SK-N-SH (cell line): ENCODE results near the gene SUCLG2. TPM values are rescaled to one million over a fixed set of nuclear protein-coding genes. Genes with fewer than 3 reads are reported as not detected.

ENCODE experiments used
- CTCF ChIA-PET: fragments of 300-600, 350-600 bp; formaldehyde crosslinking; extraction: SDS; loops from one replicate; lab custom pipeline; 2021; lab: Yijun Ruan, JAX
- POLR2A ChIA-PET: fragments of 350-600 bp; sonication (Branson Sonifier 250); formaldehyde crosslinking; extraction: SDS; loops from one replicate; lab custom pipeline; 2020; ENCODE audit warnings: antibody characterized with exemption, inconsistent platforms; lab: Yijun Ruan, JAX
- DNase-seq: peaks from one replicate; pipeline ENCODE4 v3.0.0; 2012
- H2AFZ ChIP-seq: fragments of 200-600 bp; sonication (generic); 2 replicates; pipeline ENCODE4 v1.8.1; 2016; ENCODE audit warnings: antibody characterized with exemption, mild to moderate bottlenecking, low read depth
- H3F3A ChIP-seq: fragments of 200-600 bp; sonication (generic); replicated peaks from 2 replicates; pipeline ENCODE3; 2016; ENCODE audit warnings: antibody characterized with exemption, mild to moderate bottlenecking; ENCODE audit not compliant: insufficient read depth
- H3K27ac ChIP-seq, 2 experiments: fragments of 200-500 bp in 1 of 2; fragments of 200-600 bp in 1 of 2; sonication (Bioruptor generic) in 1 of 2; sonication (generic), shearing (Covaris generic) in 1 of 2; 2 replicates each; pipeline versions ENCODE4 v1.5.1 to v1.6.1; 2014 to 2016; ENCODE audit warnings: low read depth in 2 of 2, inconsistent platforms in 1 of 2, low read length in 1 of 2, mild to moderate bottlenecking in 1 of 2, mixed read lengths in 1 of 2
- H3K27me3 ChIP-seq: fragments of 200-600 bp; sonication (generic), shearing (Covaris generic); 2 replicates; pipeline ENCODE4 v1.6.1; 2016; ENCODE audit warnings: mixed run types; ENCODE audit not compliant: insufficient read depth
- H3K36me3 ChIP-seq, 2 experiments: fragments of 200-500 bp in 1 of 2; fragments of 200-600 bp in 1 of 2; sonication (Bioruptor generic) in 1 of 2; sonication (generic) in 1 of 2; replicated peaks in 1 of 2; 2 replicates each; pipeline versions ENCODE3 to v1.5.1; 2014 to 2016; ENCODE audit warnings: low read length in 1 of 2, mild to moderate bottlenecking in 1 of 2; ENCODE audit not compliant: insufficient read depth in 2 of 2, control insufficient read depth in 1 of 2
- H3K4me1 ChIP-seq, 2 experiments: fragments of 200-500 bp in 1 of 2; fragments of 200-600 bp in 1 of 2; sonication (Bioruptor generic) in 1 of 2; sonication (generic), shearing (Covaris generic) in 1 of 2; 2 replicates each; pipeline versions ENCODE4 v1.5.1 to v1.6.1; 2014 to 2016; ENCODE audit warnings: low read depth in 1 of 2, low read length in 1 of 2, mixed run types in 1 of 2; ENCODE audit not compliant: insufficient read depth in 2 of 2, control insufficient read depth in 1 of 2
- H3K4me2 ChIP-seq: fragments of 200-600 bp; sonication (generic), shearing (Covaris generic); 2 replicates; pipeline ENCODE4 v1.6.1; 2017; ENCODE audit warnings: mixed run types
- H3K4me3 ChIP-seq, 2 experiments: fragments of 200-500 bp in 1 of 2; fragments of 200-600 bp in 1 of 2; sonication (Bioruptor generic) in 1 of 2; sonication (generic), shearing (Covaris generic) in 1 of 2; 2 replicates each; pipeline versions ENCODE4 v1.5.1 to v1.8.1; 2014 to 2016; ENCODE audit warnings: low read depth in 2 of 2, inconsistent platforms in 1 of 2, low read length in 1 of 2, mild to moderate bottlenecking in 1 of 2, mixed read lengths in 1 of 2, moderate library complexity in 1 of 2
- H3K79me2 ChIP-seq: fragments of 200-600 bp; sonication (generic); 2 replicates; pipeline ENCODE4 v1.8.1; 2017; ENCODE audit warnings: mild to moderate bottlenecking; ENCODE audit not compliant: insufficient read depth
- H3K9ac ChIP-seq: fragments of 200-600 bp; sonication (generic); 2 replicates; pipeline ENCODE4 v1.6.1; 2017; ENCODE audit warnings: mixed run types
- H3K9me2 ChIP-seq: fragments of 200-600 bp; sonication (generic); 2 replicates; pipeline ENCODE4 v1.6.1; 2017; ENCODE audit warnings: mixed run types
- H3K9me3 ChIP-seq: fragments of 200-600 bp; sonication (generic); 2 replicates; pipeline ENCODE4 v1.6.1; 2017; ENCODE audit warnings: mixed run types, mild to moderate bottlenecking, moderate library complexity
- H4K20me1 ChIP-seq: fragments of 200-600 bp; sonication (generic); 2 replicates; pipeline ENCODE4 v1.6.1; 2017; ENCODE audit warnings: mild to moderate bottlenecking, mixed run types; ENCODE audit not compliant: insufficient read depth
- CHD2 ChIP-seq: fragments of 150-350 bp; IDR thresholded peaks from 2 replicates; pipeline ENCODE4 v1.6.1; 2018; ENCODE audit warnings: low read length; ENCODE audit not compliant: partially characterized antibody
- EP300 ChIP-seq, 2 experiments: IDR thresholded peaks; 2 replicates each; pipeline versions ENCODE4 v1.4.0 to v1.6.1; 2012; ENCODE audit warnings: borderline replicate concordance in 1 of 2, low read depth in 1 of 2, low read length in 1 of 2
- EZH2phosphoT487 ChIP-seq: fragments of 200-600 bp; sonication (generic); IDR thresholded peaks from 2 replicates; pipeline ENCODE4 v1.6.1; 2017; ENCODE audit warnings: low read depth, mixed run types, mild to moderate bottlenecking, antibody characterized with exemption, moderate library complexity, borderline replicate concordance
- FOSL2 ChIP-seq: IDR thresholded peaks from 2 replicates; pipeline ENCODE4 v1.4.0; 2012; ENCODE audit warnings: low read depth, mild to moderate bottlenecking, moderate library complexity, borderline replicate concordance
- FOXM1 ChIP-seq: IDR thresholded peaks from 2 replicates; pipeline ENCODE4 v1.4.0; 2012; ENCODE audit warnings: low read depth, mild to moderate bottlenecking
- GABPA ChIP-seq: IDR thresholded peaks from 2 replicates; pipeline ENCODE4 v1.4.0; 2012; ENCODE audit warnings: low read depth, mild to moderate bottlenecking
- JUND ChIP-seq: IDR thresholded peaks from 2 replicates; pipeline ENCODE4 v1.4.0; 2012
- MEF2A ChIP-seq: IDR thresholded peaks from 2 replicates; pipeline ENCODE4 v1.4.0; 2012; ENCODE audit warnings: low read depth, borderline replicate concordance
- MXI1 ChIP-seq: IDR thresholded peaks from 2 replicates; pipeline ENCODE4 v1.6.1; 2012; ENCODE audit warnings: mild to moderate bottlenecking, low read depth, low read length, improper control_type of control experiment
- NRF1 ChIP-seq: IDR thresholded peaks from 2 replicates; pipeline ENCODE4 v1.6.1; 2012; ENCODE audit warnings: low read depth, mild to moderate bottlenecking, low read length
- RAD21 ChIP-seq: IDR thresholded peaks from 2 replicates; pipeline ENCODE4 v1.6.1; 2012; ENCODE audit warnings: mild to moderate bottlenecking, low read length
- RCOR1 ChIP-seq: fragments of 150-350 bp; IDR thresholded peaks from 2 replicates; pipeline ENCODE4 v1.6.1; 2017; ENCODE audit warnings: antibody characterized with exemption, low read length
- RXRA ChIP-seq: IDR thresholded peaks from 2 replicates; pipeline ENCODE4 v1.4.0; 2012; ENCODE audit warnings: low read depth, mild to moderate bottlenecking, borderline replicate concordance
- SMC3 ChIP-seq: IDR thresholded peaks from 2 replicates; pipeline ENCODE4 v1.6.1; 2012; ENCODE audit warnings: low read depth, low read length, improper control_type of control experiment
- TAF1 ChIP-seq: IDR thresholded peaks from 2 replicates; pipeline ENCODE4 v1.6.1; 2012; ENCODE audit warnings: low read depth, mild to moderate bottlenecking, low read length, moderate library complexity, borderline replicate concordance
- TCF12 ChIP-seq: IDR thresholded peaks from 2 replicates; pipeline ENCODE4 v1.4.0; 2012
- TEAD4 ChIP-seq: IDR thresholded peaks from 2 replicates; pipeline ENCODE4 v1.4.0; 2012; ENCODE audit warnings: mild to moderate bottlenecking, borderline replicate concordance; ENCODE audit not compliant: insufficient read depth
- polyA plus RNA-seq, 3 experiments: library from polyadenylated mRNA; depleted of rRNA; stranded (reverse); fragments of >200 nt; gene quantifications; 2 replicates each; pipeline ENCODE4 v1.2.3, GENCODE V29; 2012
- TF ChIP-seq, protein P1 (sequence below): IDR thresholded peaks from 2 replicates; pipeline ENCODE4 v1.4.0; 2012; ENCODE audit warnings: low read depth, borderline replicate concordance
- TF ChIP-seq, protein P2 (sequence below): fragments of 150-350 bp; IDR thresholded peaks from 2 replicates; pipeline ENCODE4 v1.6.1; 2016; ENCODE audit warnings: mild to moderate bottlenecking, low read depth, low read length
- TF ChIP-seq, protein P3 (sequence below): IDR thresholded peaks from 2 replicates; pipeline ENCODE4 v1.4.0; 2012; ENCODE audit warnings: low read depth, borderline replicate concordance

Gene SUCLG2
- polyA plus RNA-seq, 1 of the 3 experiments (the other 2 are of a cell fraction), result 20.2 TPM

DNA sequence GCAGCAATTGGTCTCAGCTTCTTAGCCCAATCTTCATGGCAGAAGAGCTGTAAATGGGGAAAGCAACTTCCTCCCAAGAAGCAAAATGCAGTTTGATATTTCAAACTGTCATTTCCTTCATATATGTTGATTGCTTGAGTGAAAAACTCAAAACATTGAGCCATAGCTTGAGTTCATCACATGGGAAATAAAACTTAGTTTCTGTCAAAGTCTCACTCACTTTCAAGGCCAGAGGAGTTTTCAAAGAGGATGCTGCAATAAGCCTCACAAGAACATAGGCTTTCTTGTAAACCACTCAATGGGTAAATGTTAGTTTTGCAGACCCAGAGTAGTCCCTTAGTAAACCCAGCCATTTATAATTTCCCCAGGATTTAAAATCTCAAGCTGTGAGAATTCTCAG lies 29.1 kb upstream of the SUCLG2 start:
- Histone ChIP-seq H3K36me3 (no peaks in the 10 kb centered on the region), H3K9ac (no peak overlapping the region), H3K79me2 (no peaks in the 10 kb centered on the region), H3K4me2 (no peak overlapping the region), H3K27me3 (no peaks in the 10 kb centered on the region), H4K20me1 (no peaks in the 10 kb centered on the region), H3K4me3 (no peak overlapping the region), H3F3A (no peaks in the 10 kb centered on the region), H3K9me3 (no peaks in the 10 kb centered on the region), H3K9me2 (no peaks in the 10 kb centered on the region), H2AFZ (no peak overlapping the region)
- CTCF ChIA-PET, result no interaction called here
- no peak for DNase-seq
- TF ChIP-seq NRF1, result no peak
- TF ChIP-seq, all 33 proteins: peak for 0
- Histone ChIP-seq H3K27ac (no peak overlapping the region), H3K4me1 (no peaks in the 10 kb centered on the region)
- POLR2A ChIA-PET, result no interaction called here

DNA sequence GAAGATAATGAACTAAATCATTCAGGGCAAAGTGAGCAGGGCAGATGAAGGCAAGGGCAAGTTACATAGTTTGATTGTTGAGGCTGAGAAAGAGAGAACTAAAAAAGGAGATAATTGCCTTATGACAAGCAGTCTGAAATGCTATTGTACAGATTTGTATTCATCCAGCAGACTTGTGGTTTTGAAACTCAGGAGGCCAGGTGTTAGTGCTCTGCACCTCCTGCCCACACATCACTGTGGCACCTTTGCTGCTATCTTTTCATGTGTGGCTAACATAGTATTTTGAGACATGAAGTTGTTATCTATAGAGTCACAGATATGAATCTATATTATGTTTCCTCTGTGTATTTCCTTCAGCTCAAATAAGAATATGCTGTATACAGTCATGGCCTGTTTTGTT lies 24.3 kb upstream of the SUCLG2 start:
- no peak overlapping the region for H3K27ac ChIP-seq
- no peak overlapping the region for H3K4me3 ChIP-seq
- H3K9ac ChIP-seq, result no peak overlapping the region
- H3K79me2 ChIP-seq, result no peaks in the 10 kb centered on the region
- POLR2A ChIA-PET, result no interaction called here
- no peaks in the 10 kb centered on the region for H3K27me3 ChIP-seq
- H2AFZ ChIP-seq, result no peak overlapping the region
- H3K4me1 ChIP-seq, result no peaks in the 10 kb centered on the region
- no peak overlapping the region for H3K4me2 ChIP-seq
- TF ChIP-seq MXI1 (no peak), FOXM1 (no peak), TAF1 (no peak), FOSL2 (no peak), CHD2 (no peak), JUND (no peak), EZH2phosphoT487 (no peak), MEF2A (no peak), RCOR1 (no peak), RXRA (no peak), RAD21 (no peak), TEAD4 (no peak), SMC3 (no peak), GABPA (no peak), EP300 (IDR thresholded peaks at IDR 0.05; ENCODE audit: borderline replicate concordance in 1 of 2, low read depth in 1 of 2, low read length in 1 of 2) (no peak), TCF12 (no peak)
- TF ChIP-seq, protein P1, sequence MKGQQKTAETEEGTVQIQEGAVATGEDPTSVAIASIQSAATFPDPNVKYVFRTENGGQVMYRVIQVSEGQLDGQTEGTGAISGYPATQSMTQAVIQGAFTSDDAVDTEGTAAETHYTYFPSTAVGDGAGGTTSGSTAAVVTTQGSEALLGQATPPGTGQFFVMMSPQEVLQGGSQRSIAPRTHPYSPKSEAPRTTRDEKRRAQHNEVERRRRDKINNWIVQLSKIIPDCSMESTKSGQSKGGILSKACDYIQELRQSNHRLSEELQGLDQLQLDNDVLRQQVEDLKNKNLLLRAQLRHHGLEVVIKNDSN, result no peak
- TF ChIP-seq, protein P2, sequence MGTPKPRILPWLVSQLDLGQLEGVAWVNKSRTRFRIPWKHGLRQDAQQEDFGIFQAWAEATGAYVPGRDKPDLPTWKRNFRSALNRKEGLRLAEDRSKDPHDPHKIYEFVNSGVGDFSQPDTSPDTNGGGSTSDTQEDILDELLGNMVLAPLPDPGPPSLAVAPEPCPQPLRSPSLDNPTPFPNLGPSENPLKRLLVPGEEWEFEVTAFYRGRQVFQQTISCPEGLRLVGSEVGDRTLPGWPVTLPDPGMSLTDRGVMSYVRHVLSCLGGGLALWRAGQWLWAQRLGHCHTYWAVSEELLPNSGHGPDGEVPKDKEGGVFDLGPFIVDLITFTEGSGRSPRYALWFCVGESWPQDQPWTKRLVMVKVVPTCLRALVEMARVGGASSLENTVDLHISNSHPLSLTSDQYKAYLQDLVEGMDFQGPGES, result no peak
- TF ChIP-seq, protein P3, sequence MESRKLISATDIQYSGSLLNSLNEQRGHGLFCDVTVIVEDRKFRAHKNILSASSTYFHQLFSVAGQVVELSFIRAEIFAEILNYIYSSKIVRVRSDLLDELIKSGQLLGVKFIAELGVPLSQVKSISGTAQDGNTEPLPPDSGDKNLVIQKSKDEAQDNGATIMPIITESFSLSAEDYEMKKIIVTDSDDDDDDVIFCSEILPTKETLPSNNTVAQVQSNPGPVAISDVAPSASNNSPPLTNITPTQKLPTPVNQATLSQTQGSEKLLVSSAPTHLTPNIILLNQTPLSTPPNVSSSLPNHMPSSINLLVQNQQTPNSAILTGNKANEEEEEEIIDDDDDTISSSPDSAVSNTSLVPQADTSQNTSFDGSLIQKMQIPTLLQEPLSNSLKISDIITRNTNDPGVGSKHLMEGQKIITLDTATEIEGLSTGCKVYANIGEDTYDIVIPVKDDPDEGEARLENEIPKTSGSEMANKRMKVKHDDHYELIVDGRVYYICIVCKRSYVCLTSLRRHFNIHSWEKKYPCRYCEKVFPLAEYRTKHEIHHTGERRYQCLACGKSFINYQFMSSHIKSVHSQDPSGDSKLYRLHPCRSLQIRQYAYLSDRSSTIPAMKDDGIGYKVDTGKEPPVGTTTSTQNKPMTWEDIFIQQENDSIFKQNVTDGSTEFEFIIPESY, result no peak
- TF ChIP-seq, all 33 proteins: peak for 0
- no peak for DNase-seq
- no peaks in the 10 kb centered on the region for H4K20me1 ChIP-seq
- H3K36me3 ChIP-seq, result no peaks in the 10 kb centered on the region
- H3F3A ChIP-seq, result no peaks in the 10 kb centered on the region
- CTCF ChIA-PET, result no interaction called here
- no peaks in the 10 kb centered on the region for H3K9me3 ChIP-seq
- H3K9me2 ChIP-seq, result no peaks in the 10 kb centered on the region
